ENCODE results near the gene ASPN. TPM values are rescaled to one million over a fixed set of nuclear protein-coding genes. Genes with fewer than 3 reads are reported as not detected.
A peak's percentile ranks its signal among the peaks of the same experiment; 100 is the strongest.

ASPN gene
- total RNA-seq, 1 donor, result 65.8 TPM

DNA sequence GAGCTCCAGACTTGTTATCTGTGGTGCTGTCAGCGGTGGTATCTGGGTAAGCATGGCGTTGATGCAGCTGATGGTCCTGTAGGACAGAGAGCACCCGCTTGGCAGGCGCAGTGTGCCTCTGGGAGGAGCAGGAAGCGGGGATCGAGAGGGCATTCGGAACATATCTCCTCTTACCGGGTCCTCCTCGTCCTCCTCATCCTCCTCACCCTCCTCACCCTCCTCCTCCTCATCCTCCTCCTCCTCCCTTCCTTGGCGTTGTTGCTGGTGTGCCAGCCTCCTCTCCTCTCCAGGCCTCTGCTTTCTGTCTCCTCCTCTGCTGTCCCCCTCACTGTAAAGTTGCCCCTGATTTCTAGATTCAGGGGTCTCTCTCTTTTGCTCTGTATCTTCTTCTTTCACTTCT lies 32.3 kb upstream of the ASPN start:
- TF ChIP-seq, protein P1, sequence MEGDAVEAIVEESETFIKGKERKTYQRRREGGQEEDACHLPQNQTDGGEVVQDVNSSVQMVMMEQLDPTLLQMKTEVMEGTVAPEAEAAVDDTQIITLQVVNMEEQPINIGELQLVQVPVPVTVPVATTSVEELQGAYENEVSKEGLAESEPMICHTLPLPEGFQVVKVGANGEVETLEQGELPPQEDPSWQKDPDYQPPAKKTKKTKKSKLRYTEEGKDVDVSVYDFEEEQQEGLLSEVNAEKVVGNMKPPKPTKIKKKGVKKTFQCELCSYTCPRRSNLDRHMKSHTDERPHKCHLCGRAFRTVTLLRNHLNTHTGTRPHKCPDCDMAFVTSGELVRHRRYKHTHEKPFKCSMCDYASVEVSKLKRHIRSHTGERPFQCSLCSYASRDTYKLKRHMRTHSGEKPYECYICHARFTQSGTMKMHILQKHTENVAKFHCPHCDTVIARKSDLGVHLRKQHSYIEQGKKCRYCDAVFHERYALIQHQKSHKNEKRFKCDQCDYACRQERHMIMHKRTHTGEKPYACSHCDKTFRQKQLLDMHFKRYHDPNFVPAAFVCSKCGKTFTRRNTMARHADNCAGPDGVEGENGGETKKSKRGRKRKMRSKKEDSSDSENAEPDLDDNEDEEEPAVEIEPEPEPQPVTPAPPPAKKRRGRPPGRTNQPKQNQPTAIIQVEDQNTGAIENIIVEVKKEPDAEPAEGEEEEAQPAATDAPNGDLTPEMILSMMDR (IDR thresholded peaks at IDR 0.05; ENCODE audit: insufficient read depth, low read length), result no peak
- no peak for DNase-seq (ENCODE audit: low read depth)
- no peak overlapping the region for H3K4me3 ChIP-seq (ENCODE audit: low read depth, low read length)

DNA sequence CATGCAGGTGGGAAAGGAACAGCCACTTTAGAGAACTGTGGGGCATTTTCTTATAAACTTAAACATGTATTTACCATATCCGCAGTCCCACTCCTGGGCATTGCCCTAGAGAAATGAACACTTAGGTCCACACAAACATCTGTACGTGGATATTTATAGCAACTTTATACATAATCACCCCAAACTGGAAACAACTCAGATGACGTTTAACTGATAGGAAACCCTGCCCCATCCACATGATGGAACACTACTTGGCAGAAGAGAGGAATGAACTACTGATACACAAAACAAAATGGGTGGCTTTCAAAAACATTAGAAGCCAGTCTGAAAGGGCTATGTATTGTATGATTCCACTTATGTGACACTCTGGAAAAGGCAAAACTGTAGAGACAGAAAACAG lies 31.0 kb upstream of the ASPN start:
- peak; percentile 37 for DNase-seq (ENCODE audit: low read depth)
- TF ChIP-seq, protein P1 (IDR thresholded peaks at IDR 0.05; ENCODE audit: insufficient read depth, low read length), result no peak
- no peak overlapping the region for H3K4me3 ChIP-seq (ENCODE audit: low read depth, low read length)

DNA sequence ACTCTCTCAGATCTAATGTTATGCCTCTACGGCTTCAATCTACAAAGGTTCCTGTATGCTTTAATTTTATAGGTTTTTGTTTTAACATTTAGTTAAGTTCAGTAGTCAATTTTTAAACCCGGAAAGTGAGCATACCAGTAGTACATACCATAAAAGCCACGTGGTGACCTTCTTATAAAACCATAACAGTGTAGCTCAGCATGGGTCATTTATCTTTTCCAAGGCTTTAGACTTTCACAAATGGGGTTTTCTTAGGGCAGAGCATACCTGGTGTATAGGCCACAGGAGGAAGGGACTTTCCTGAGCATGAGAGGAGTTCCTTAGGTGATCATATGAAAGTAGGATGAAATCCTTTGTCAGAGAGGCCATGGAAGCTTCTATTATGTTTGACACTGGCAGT lies 30.3 kb upstream of the ASPN start:
- DNase-seq (ENCODE audit: low read depth), result peak; percentile 21
- H3K4me3 ChIP-seq (ENCODE audit: low read depth, low read length), result no peak overlapping the region
- TF ChIP-seq, protein P1 (IDR thresholded peaks at IDR 0.05; ENCODE audit: insufficient read depth, low read length), result no peak

DNA sequence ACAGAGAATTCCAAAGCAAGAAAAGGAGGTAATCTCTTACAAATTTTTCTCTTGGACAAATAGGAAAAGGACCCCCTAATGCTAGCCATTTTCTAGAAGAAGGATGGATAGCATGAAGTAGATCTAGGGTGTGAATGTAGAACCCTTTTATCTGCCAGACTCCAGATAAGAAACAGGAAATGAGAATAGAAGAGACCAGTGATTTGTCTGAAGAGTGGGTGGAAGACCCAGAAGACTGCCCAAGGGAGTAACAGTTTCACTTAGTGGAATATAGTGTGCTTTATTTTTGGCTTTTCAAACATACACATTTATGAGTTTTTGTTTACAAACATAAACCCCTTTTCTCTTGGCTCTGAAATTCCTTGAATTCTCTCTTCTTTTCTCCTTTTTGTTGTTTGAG lies 28.4 kb upstream of the ASPN start:
- TF ChIP-seq, protein P1 (IDR thresholded peaks at IDR 0.05; ENCODE audit: insufficient read depth, low read length), result no peak
- DNase-seq (ENCODE audit: low read depth), result no peak
- H3K4me3 ChIP-seq (ENCODE audit: low read depth, low read length), result no peak overlapping the region

- TF ChIP-seq, protein P1 (IDR thresholded peaks at IDR 0.05; ENCODE audit: insufficient read depth, low read length), result no peak
- H3K4me3 ChIP-seq (ENCODE audit: low read depth, low read length), result no peak overlapping the region
- DNase-seq (ENCODE audit: low read depth), result no peak
Measured at GRCh38 chr9:92509050-92509449, 26.7 kb upstream of the ASPN start.

- TF ChIP-seq, protein P1 (IDR thresholded peaks at IDR 0.05; ENCODE audit: insufficient read depth, low read length), result peak; percentile 16
- H3K4me3 ChIP-seq (ENCODE audit: low read depth, low read length), result no peak overlapping the region
- peak; percentile 32 for DNase-seq (ENCODE audit: low read depth)
Measured at GRCh38 chr9:92508018-92508820, 25.9 kb upstream of the ASPN start.

DNA sequence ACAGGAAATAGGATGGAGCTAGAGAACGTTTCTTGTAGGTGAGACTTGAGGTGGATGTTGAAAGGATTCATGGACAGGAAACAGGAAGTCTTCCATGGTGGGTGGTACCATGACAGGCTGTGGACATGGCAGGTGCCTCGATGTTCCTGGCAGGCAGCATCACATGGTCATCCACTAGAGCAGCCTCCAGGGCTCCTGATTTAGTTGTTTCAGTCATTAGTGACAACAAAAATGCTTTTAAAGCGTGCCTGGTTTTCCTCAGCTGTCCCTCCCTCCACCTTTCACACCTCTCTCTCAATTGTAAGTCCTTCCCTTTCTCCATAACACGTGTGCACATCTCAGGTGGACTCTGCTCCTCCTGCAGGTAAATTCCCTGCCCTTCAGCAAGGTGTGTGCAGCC lies 25.2 kb upstream of the ASPN start:
- H3K4me3 ChIP-seq (ENCODE audit: low read depth, low read length), result no peak overlapping the region

More for the DNA sequence above, 25.2 kb upstream of the ASPN start:
- TF ChIP-seq, protein P1 (IDR thresholded peaks at IDR 0.05; ENCODE audit: insufficient read depth, low read length), result no peak
- no peak for DNase-seq (ENCODE audit: low read depth)

Data from fibroblast of the aortic adventitia (primary cell).